Effector memory CD8-positive, alpha-beta T cell (primary cell): ENCODE results near the gene ZNF292.
A peak's percentile ranks its signal among the peaks of the same experiment; 100 is the strongest.
"Not testable (repeated sequence)": the region's sequence is repeated elsewhere in the genome, so short reads cannot be mapped to it uniquely, and the experiment has no call there.

Experiments used
- ATAC-seq: fragments of 150-1000 bp; cut with Tn5 transposase; replicated peaks from 2 replicates; pipeline ENCODE4 v1.10.0; 2021; ENCODE audit warnings: mild to moderate bottlenecking, moderate library complexity
- DNase-seq, 3 experiments: peaks; one replicate each; pipeline ENCODE4 v3.0.0; 2021
- H3K27ac Mint-ChIP-seq, 2 donors: one replicate each; pipeline ENCODE4 v1.8.0; 2022; ENCODE audit warnings: mild to moderate bottlenecking in 2 of 2, mixed read lengths in 2 of 2, moderate library complexity in 2 of 2
- H3K27me3 Mint-ChIP-seq, 2 donors: one replicate each; pipeline ENCODE4 v1.8.0; 2022; ENCODE audit warnings: mixed read lengths in 2 of 2
- H3K36me3 Mint-ChIP-seq: one replicate; pipeline ENCODE4 v1.8.0; 2022; ENCODE audit warnings: mild to moderate bottlenecking, moderate library complexity, mixed read lengths; ENCODE audit not compliant: insufficient read depth
- H3K4me1 Mint-ChIP-seq, 2 donors: one replicate each; pipeline ENCODE4 v1.8.0; 2022; ENCODE audit warnings: low read depth in 2 of 2, mixed read lengths in 2 of 2
- H3K4me3 Mint-ChIP-seq, 2 donors: one replicate each; pipeline ENCODE4 v1.8.0; 2022; ENCODE audit warnings: mild to moderate bottlenecking in 2 of 2, mixed read lengths in 2 of 2, moderate library complexity in 2 of 2
- H3K9me3 Mint-ChIP-seq, 2 donors: one replicate each; pipeline ENCODE4 v1.8.0; 2022; ENCODE audit warnings: mixed read lengths in 2 of 2

ZNF292 gene

GRCh38 chr6:87174078-87174579 lies 18.8 kb downstream of the ZNF292 start:
- Mint-ChIP-seq H3K27ac (peak overlapping the region; percentile 11 to 77), H3K27me3 (no peaks in the 10 kb centered on the region), H3K36me3 (peaks cover 25% of the 10 kb centered on the region), H3K9me3 (no peaks in the 10 kb centered on the region), H3K4me1 (peaks cover 53 to 65% of the 10 kb centered on the region in 2 donors), H3K4me3 (peak overlapping the region in 1 of 2 donors; percentile 24)
- ATAC-seq (peak; percentile 50), DNase-seq (no peak)

- Mint-ChIP-seq H3K4me3 (no peak overlapping the region), H3K36me3 (peaks cover 29% of the 10 kb centered on the region), H3K27me3 (no peaks in the 10 kb centered on the region), H3K9me3 (no peaks in the 10 kb centered on the region), H3K4me1 (peaks cover 60 to 82% of the 10 kb centered on the region in 2 donors), H3K27ac (no peak overlapping the region)
- no peak for ATAC-seq
- DNase-seq, result no peak
Observed at GRCh38 chr6:87176493-87176892, 21.1 kb downstream of the ZNF292 start.

GRCh38 chr6:87180105-87180728 lies 24.9 kb downstream of the ZNF292 start:
- Mint-ChIP-seq H3K4me1 (peaks cover 49 to 83% of the 10 kb centered on the region in 2 donors), H3K9me3 (no peaks in the 10 kb centered on the region), H3K4me3 (no peak overlapping the region), H3K36me3 (peaks cover 40% of the 10 kb centered on the region), H3K27ac (peak overlapping the region; percentile 32 to 80), H3K27me3 (no peaks in the 10 kb centered on the region)
- ATAC-seq (no peak), DNase-seq (no peak)

DNA sequence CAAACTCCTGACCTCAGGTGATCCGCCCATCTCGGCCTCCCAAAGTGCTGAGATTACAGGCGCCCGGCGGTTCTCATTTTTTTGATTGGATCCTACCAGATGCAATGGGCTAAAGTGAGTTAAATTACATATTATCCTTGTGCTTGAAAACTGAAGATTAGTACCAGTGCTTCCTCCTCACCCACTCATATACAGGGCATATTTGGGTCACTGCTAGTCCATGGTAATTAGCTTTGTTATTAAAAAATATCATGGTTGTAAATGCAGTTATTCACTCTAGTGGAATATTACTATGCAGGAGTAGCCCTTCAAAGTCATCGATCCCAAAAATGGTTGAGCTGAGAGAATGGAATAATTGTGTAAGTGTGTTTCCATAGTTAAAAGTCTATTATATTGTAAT lies 26.5 kb downstream of the ZNF292 start:
- peak overlapping the region in 1 of 2 donors; percentile 43 for H3K4me3 Mint-ChIP-seq
- H3K36me3 Mint-ChIP-seq, result peaks cover 35% of the 10 kb centered on the region
- H3K27me3 Mint-ChIP-seq, result no peaks in the 10 kb centered on the region
- peaks cover 44 to 70% of the 10 kb centered on the region in 2 donors for H3K4me1 Mint-ChIP-seq
- DNase-seq (no peak), ATAC-seq (no peak)
- peak overlapping the region; percentile 32 to 88 for H3K27ac Mint-ChIP-seq
- H3K9me3 Mint-ChIP-seq, result no peaks in the 10 kb centered on the region

- Mint-ChIP-seq H3K36me3 (peaks cover 31% of the 10 kb centered on the region), H3K27me3 (no peaks in the 10 kb centered on the region), H3K4me1 (peaks cover 40 to 67% of the 10 kb centered on the region in 2 donors), H3K9me3 (no peaks in the 10 kb centered on the region), H3K4me3 (peak overlapping the region in 1 of 2 donors; percentile 43), H3K27ac (peak overlapping the region; percentile 32 to 88)
- no peak for DNase-seq
- ATAC-seq, result peak; percentile 55
Observed at GRCh38 chr6:87182321-87182720, 27.0 kb downstream of the ZNF292 start.

- Mint-ChIP-seq H3K9me3 (no peaks in the 10 kb centered on the region), H3K27me3 (no peaks in the 10 kb centered on the region), H3K4me1 (peaks cover 36 to 65% of the 10 kb centered on the region in 2 donors), H3K36me3 (peaks cover 29% of the 10 kb centered on the region), H3K4me3 (peak overlapping the region in 1 of 2 donors; percentile 43), H3K27ac (no peak overlapping the region)
- peak; percentile 50 for ATAC-seq
- DNase-seq, result no peak
Observed at GRCh38 chr6:87182940-87183339, 27.6 kb downstream of the ZNF292 start.

- ATAC-seq, result no peak
- Mint-ChIP-seq H3K36me3 (peaks cover 29% of the 10 kb centered on the region), H3K4me1 (peaks cover 34 to 63% of the 10 kb centered on the region in 2 donors)
Observed at GRCh38 chr6:87183687-87184086, 28.3 kb downstream of the ZNF292 start.

DNA sequence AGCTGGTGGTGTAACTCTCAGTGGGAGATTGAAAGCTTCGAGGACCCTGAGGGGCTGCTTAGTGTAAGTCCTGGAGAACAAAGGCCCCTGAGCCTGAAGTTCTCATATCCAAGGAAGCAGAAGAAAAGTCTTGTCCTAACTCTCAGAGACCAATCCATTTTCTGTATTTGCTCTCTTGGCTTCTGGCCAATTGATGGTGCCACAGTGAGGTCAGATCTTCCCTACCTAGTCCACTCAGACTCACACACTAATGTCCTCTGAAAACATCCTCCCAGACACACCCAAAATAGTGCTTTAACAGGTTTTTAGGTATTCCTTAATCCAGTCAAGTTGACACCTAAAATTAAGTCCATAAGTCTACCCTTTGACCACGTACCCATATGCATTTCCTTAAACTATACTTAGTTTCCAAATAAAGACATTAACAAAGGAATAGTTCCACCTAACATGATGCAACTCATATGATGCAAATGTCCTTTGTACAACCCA lies 29.4 kb downstream of the ZNF292 start:
- Mint-ChIP-seq H3K27me3 (no peaks in the 10 kb centered on the region), H3K36me3 (peaks cover 23% of the 10 kb centered on the region), H3K9me3 (no peaks in the 10 kb centered on the region), H3K4me3 (no peak overlapping the region), H3K27ac (peak overlapping the region; percentile 15 to 60), H3K4me1 (peaks cover 33 to 57% of the 10 kb centered on the region in 2 donors)
- ATAC-seq (no peak), DNase-seq (no peak)

More at GRCh38 chr6:87183687-87184086, 28.3 kb downstream of the ZNF292 start:
- no peaks in the 10 kb centered on the region for H3K27me3 Mint-ChIP-seq
- no peak overlapping the region for H3K4me3 Mint-ChIP-seq
- no peak overlapping the region for H3K27ac Mint-ChIP-seq
- no peak for DNase-seq
- H3K9me3 Mint-ChIP-seq, result no peaks in the 10 kb centered on the region

DNA sequence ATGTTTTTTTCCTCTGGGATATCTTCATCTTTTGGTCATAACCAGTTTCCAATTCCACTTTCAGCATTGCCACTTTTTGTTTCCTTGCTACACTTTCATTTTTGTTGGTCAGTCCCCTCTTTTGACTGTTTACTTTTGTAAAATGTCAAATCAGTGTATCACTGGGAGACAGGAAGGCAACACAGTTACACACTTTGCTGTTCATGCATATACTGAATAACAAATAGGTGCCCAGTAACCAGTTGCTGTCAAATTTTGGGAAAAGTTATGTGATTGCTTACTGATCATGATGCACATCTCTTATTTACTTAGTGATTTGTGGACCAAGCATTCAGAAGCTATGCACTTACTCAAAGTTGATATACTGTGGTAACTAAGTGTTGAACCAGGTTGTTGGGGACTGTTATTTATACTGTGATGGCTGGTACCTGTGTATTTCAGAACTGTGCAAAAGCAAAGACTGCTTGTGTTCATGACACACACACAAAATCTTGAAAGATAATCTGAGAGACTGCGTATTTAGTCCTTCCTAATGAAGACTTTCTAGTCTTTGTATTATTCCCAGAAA lies 41.0 kb downstream of the ZNF292 start:
- Mint-ChIP-seq H3K27me3 (no peaks in the 10 kb centered on the region), H3K27ac (no peak overlapping the region), H3K4me1 (peaks cover 26 to 53% of the 10 kb centered on the region in 2 donors), H3K9me3 (no peaks in the 10 kb centered on the region), H3K36me3 (peaks cover 13% of the 10 kb centered on the region), H3K4me3 (no peak overlapping the region)
- ATAC-seq, result no peak
- DNase-seq, result no peak

DNA sequence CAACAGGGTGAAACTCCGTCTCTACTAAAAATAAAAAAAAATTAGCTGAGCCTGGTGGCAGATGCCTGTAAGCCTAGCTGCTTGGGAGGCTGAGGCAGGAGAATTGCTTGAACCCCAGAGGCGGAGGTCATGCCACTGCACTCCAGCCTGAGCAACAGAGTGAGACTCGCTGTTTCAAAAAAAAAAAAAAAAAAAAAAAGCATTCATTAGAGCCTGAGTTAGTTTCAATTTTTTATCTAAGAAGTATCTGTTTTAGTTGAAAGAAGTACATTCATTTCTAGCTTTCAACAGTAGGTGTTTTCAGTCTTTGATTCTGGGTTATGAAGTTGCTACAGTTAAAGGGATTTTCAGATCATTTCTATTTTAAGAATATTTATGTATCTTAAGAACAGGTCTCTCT lies 42.2 kb downstream of the ZNF292 start:
- ATAC-seq (no peak), DNase-seq (no peak)
- Mint-ChIP-seq H3K4me1 (peaks cover 31 to 61% of the 10 kb centered on the region in 2 donors), H3K4me3 (no peak overlapping the region), H3K27me3 (no peaks in the 10 kb centered on the region), H3K9me3 (no peaks in the 10 kb centered on the region), H3K27ac (peak overlapping the region in 1 of 2 donors; percentile 16), H3K36me3 (peaks cover 11% of the 10 kb centered on the region)

DNA sequence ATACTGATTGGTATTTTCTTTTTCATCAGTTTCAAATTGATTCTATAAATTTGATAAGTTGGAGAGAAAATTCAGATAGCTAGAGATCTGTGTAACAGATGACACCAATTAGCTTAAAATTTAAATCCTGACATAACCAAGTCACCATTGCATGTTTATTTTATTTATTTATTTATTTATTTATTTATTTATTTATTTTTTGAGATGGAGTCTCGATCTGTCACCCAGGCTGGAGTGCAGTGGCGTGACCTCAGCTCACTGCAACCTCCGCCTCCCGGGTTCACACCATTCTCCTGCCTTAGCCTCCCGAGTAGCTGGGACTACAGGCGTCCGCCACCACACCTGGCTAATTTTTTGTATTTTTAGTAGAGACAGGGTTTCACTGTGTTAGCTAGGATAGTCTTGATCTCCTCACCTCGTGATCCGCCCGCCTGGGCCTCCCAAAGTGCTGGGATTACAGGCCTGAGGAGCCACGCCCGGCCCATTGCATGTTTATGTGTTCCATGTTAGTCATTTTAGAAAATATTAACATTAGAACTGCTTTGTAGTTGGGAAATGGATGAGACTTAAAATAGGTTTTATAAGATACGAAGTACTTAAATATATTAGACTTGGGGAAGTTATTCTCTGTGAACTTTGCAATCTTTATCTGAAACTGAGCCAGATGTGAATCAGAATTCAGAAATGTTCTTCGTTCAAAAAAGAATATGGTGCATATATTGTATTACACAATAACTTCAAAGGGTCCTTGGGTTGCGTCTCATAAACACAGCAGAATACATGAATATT lies 42.9 kb downstream of the ZNF292 start:
- not testable (repeated sequence) for H3K4me3 Mint-ChIP-seq, H3K36me3 Mint-ChIP-seq, ATAC-seq, DNase-seq, H3K9me3 Mint-ChIP-seq, H3K27me3 Mint-ChIP-seq, H3K27ac Mint-ChIP-seq
- peaks cover 31 to 55% of the 10 kb centered on the region in 2 donors for H3K4me1 Mint-ChIP-seq

- ATAC-seq (no peak), DNase-seq (no peak)
- no peaks in the 10 kb centered on the region for H3K9me3 Mint-ChIP-seq
- peaks cover 6% of the 10 kb centered on the region for H3K36me3 Mint-ChIP-seq
- no peaks in the 10 kb centered on the region for H3K27me3 Mint-ChIP-seq
- no peak overlapping the region for H3K4me3 Mint-ChIP-seq
- no peak overlapping the region for H3K27ac Mint-ChIP-seq
- peaks cover 36 to 58% of the 10 kb centered on the region in 2 donors for H3K4me1 Mint-ChIP-seq
Observed at GRCh38 chr6:87199787-87200186, 44.4 kb downstream of the ZNF292 start.

DNA sequence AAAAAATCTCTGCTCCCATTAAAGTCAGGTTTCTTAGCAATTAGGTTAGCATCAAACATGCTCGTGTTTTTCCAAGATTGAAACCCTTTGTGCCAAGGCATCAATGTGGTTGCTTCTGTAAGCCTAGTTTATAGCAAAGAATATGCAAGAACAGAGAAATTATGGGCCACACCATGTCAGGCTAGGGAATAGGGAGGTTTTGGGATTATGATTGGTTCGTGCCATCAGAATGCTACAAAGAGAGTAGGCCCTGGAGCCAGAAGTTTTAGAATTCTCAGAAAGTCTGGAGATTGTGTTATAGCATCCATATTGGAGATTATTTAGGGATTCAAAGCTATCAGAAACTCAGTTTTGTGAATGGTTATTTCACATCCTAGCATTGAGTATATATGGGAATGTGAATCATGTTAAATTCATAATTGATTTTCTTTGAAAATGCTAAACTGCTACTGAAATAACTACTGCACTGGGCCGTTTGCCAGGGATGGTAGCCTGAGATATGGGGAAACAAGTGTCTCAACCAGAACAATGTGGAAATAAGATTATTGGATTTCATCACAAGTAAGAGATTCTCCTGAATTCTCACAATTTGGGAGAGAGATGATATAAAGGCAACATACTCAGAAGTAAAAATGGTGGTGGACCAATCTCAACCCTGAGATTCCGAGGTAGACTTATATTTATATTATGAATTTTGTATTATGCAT lies 45.3 kb downstream of the ZNF292 start:
- Mint-ChIP-seq H3K27ac (peak overlapping the region in 1 of 2 donors; percentile 28), H3K4me1 (peaks cover 41 to 62% of the 10 kb centered on the region in 2 donors), H3K4me3 (no peak overlapping the region), H3K27me3 (no peaks in the 10 kb centered on the region), H3K36me3 (peaks cover 6% of the 10 kb centered on the region), H3K9me3 (no peaks in the 10 kb centered on the region)
- DNase-seq (no peak), ATAC-seq (no peak)
